Uterus (tissue), 2 donors: ENCODE results near the gene CCL20.

ENCODE experiments used
- CTCF ChIP-seq, 4 experiments: fragments of 200-600 bp in 2 of 4; fragments of 450-650 bp in 2 of 4; sonication (generic) in 2 of 4; IDR thresholded peaks; one replicate each; pipeline ENCODE4 v1.5.1; 2016 to 2019; ENCODE audit warnings: antibody characterized with exemption in 4 of 4, mild to moderate bottlenecking in 2 of 4, moderate library complexity in 1 of 4
- POLR2A ChIP-seq, 2 donors: fragments of 450-650 bp; IDR thresholded peaks; one replicate each; pipeline ENCODE4 v1.6.1; 2016; ENCODE audit warnings: antibody characterized with exemption in 2 of 2, mild to moderate bottlenecking in 1 of 2, moderate library complexity in 1 of 2

- TF ChIP-seq CTCF (IDR thresholded peaks at IDR 0.05) (no peak), POLR2A (IDR thresholded peaks at IDR 0.05) (no peak)
Observed at GRCh38 chr2:227774011-227774624, 39.5 kb upstream of the CCL20 start.
